GM12878 (cell line): ENCODE results near the gene UNKL. TPM values are rescaled to one million over a fixed set of nuclear protein-coding genes. Genes with fewer than 3 reads are reported as not detected.

Experiments used
- ATAC-seq: fragments of 200-7000 bp; cut with Tn5 transposase; 3 replicates; pipeline ENCODE4 v1.9.1; 2020; ENCODE audit warnings: mild to moderate bottlenecking, moderate library complexity
- BruUV-seq: library from RNA; stranded (reverse); fragments of 400-500 nt; replicated peaks from 2 replicates; lab custom pipeline; 2021; lab: Mats Ljungman, UMichigan
- CTCF ChIA-PET: fragments of 300-600 bp; sonication (Branson Sonifier 250); formaldehyde crosslinking; extraction: SDS; loops from one replicate; lab custom pipeline; 2021; ENCODE audit warnings: inconsistent platforms; lab: Yijun Ruan, JAX
- POLR2A ChIA-PET: fragments of 350-600 bp; formaldehyde crosslinking; extraction: SDS; loops from one replicate; lab custom pipeline; 2021; ENCODE audit warnings: inconsistent platforms; lab: Charles Lee
- RAD21 ChIA-PET: fragments of 300-600 bp; sonication (Branson Sonifier 250); formaldehyde crosslinking; loops from one replicate; lab custom pipeline; 2023; ENCODE audit warnings: antibody characterized with exemption; ENCODE audit not compliant: unreplicated experiment; lab: Charles Lee
- SMC1A ChIA-PET: fragments of 300-600 bp; sonication (Branson Sonifier 250); formaldehyde crosslinking; loops from one replicate; lab custom pipeline; 2023; ENCODE audit not compliant: unreplicated experiment, uncharacterized antibody; lab: Charles Lee
- DNase-seq: peaks from one replicate; pipeline ENCODE4 v3.0.0-alpha.2; 2011; ENCODE audit warnings: low read depth, low spot score
- FAIRE-seq: peaks from 3 replicates; lab custom pipeline; 2011; peaks lifted over from hg19 to GRCh38; lab: Jason Lieb, UNC
- H2AFZ ChIP-seq: 2 replicates; pipeline ENCODE4 v1.6.0; 2011; ENCODE audit warnings: low read depth, low read length, control low read depth; ENCODE audit not compliant: control insufficient read depth
- H3K27ac ChIP-seq: 2 replicates; pipeline ENCODE4 v1.5.1; 2011; ENCODE audit warnings: control low read depth; ENCODE audit not compliant: control insufficient read depth, insufficient read depth
- H3K27me3 ChIP-seq, 2 experiments: replicated peaks in 1 of 2; 2 replicates each; pipeline versions ENCODE4 v1.6.0 to v1.6.1; 2011; ENCODE audit warnings: low read length in 1 of 2; ENCODE audit not compliant: control insufficient read depth in 2 of 2, insufficient read depth in 2 of 2
- H3K36me3 ChIP-seq, 2 experiments: 2 replicates each; pipeline ENCODE4 v1.5.1; 2011; ENCODE audit warnings: low read length in 1 of 2; ENCODE audit not compliant: control insufficient read depth in 2 of 2, insufficient read depth in 2 of 2
- H3K4me1 ChIP-seq: 2 replicates; pipeline ENCODE4 v1.6.1; 2011; ENCODE audit warnings: mild to moderate bottlenecking, low read length, moderate library complexity, mixed read lengths; ENCODE audit not compliant: control insufficient read depth, insufficient read depth
- H3K4me2 ChIP-seq: 2 replicates; pipeline ENCODE4 v1.6.0; 2011; ENCODE audit warnings: control low read depth; ENCODE audit not compliant: control insufficient read depth, insufficient read depth
- H3K4me3 ChIP-seq: fragments of 200-600 bp; sonication (generic); 2 replicates; pipeline ENCODE4 v1.5.1; 2016
- H3K79me2 ChIP-seq: 2 replicates; pipeline ENCODE4 v1.6.0; 2011; ENCODE audit warnings: low read length; ENCODE audit not compliant: control insufficient read depth, insufficient read depth
- H3K9ac ChIP-seq: 2 replicates; pipeline ENCODE4 v1.8.0; 2011; ENCODE audit warnings: low read length, control low read depth, mixed read lengths; ENCODE audit not compliant: control insufficient read depth, insufficient read depth
- H3K9me3 ChIP-seq: replicated peaks from 3 replicates; pipeline ENCODE4 v1.5.1; 2011; ENCODE audit warnings: mild to moderate bottlenecking, low read length; ENCODE audit not compliant: control insufficient read depth, insufficient read depth
- H4K20me1 ChIP-seq: 2 replicates; pipeline ENCODE4 v1.6.0; 2011; ENCODE audit not compliant: control insufficient read depth, insufficient read depth
- ASH2L ChIP-seq: fragments of 300-600, 200-600 bp; sonication (generic); IDR thresholded peaks from 2 replicates; pipeline ENCODE4 v1.6.1; 2017; ENCODE audit warnings: low read depth, mild to moderate bottlenecking, borderline replicate concordance
- ATF7 ChIP-seq: fragments of 450-650 bp; IDR thresholded peaks from 2 replicates; pipeline ENCODE4 v1.6.1; 2016; ENCODE audit warnings: low read depth, mild to moderate bottlenecking
- BACH1 ChIP-seq: fragments of 450-650 bp; IDR thresholded peaks from 2 replicates; pipeline ENCODE4 v1.6.1; 2017; ENCODE audit warnings: mild to moderate bottlenecking, borderline replicate concordance
- EP300 ChIP-seq, 2 experiments: fragments of 150-350 bp in 1 of 2; IDR thresholded peaks; 2 replicates each; pipeline ENCODE4 v1.6.1; 2011 to 2012; ENCODE audit warnings: low read depth in 2 of 2, low read length in 2 of 2, borderline replicate concordance in 1 of 2, improper control_type of control experiment in 1 of 2, inconsistent platforms in 1 of 2; ENCODE audit not compliant: control insufficient read depth in 1 of 2
- ETV6 ChIP-seq, 2 experiments: fragments of 450-650 bp in 1 of 2; IDR thresholded peaks in 1 of 2; conservative IDR thresholded peaks in 1 of 2; 2 replicates each; pipeline ENCODE4 v1.6.1; 2014; ENCODE audit warnings: antibody characterized with exemption in 1 of 2, borderline replicate concordance in 1 of 2, low read depth in 1 of 2, mild to moderate bottlenecking in 1 of 2, moderate library complexity in 1 of 2
- FOS ChIP-seq: IDR thresholded peaks from 3 replicates; pipeline ENCODE4 v1.6.1; 2011; ENCODE audit warnings: borderline replicate concordance; ENCODE audit not compliant: insufficient read length; ENCODE audit errors: extremely low read depth
- FOXK2 ChIP-seq: fragments of 450-650 bp; IDR thresholded peaks from 2 replicates; pipeline ENCODE4 v1.6.1; 2017; ENCODE audit warnings: mild to moderate bottlenecking, moderate library complexity
- NKRF ChIP-seq: fragments of 450-650 bp; conservative IDR thresholded peaks from 2 replicates; pipeline ENCODE4 v1.6.1; 2017; ENCODE audit warnings: mild to moderate bottlenecking, moderate library complexity
- POLR2A ChIP-seq: IDR thresholded peaks from 2 replicates; pipeline ENCODE4 v1.6.1; 2011; ENCODE audit warnings: low read depth, mild to moderate bottlenecking, low read length
- POLR2AphosphoS2 ChIP-seq: IDR thresholded peaks from 2 replicates; pipeline ENCODE4 v1.6.1; 2011; ENCODE audit warnings: low read depth, mild to moderate bottlenecking, low read length, improper control_type of control experiment, moderate library complexity
- RB1 ChIP-seq: fragments of 450-650 bp; formaldehyde crosslinking; IDR thresholded peaks from 2 replicates; pipeline ENCODE4 v1.6.1; 2017; ENCODE audit warnings: mild to moderate bottlenecking, borderline replicate concordance
- TAF1 ChIP-seq: IDR thresholded peaks from 2 replicates; pipeline ENCODE4 v1.6.1; 2011; ENCODE audit warnings: mild to moderate bottlenecking, low read depth, low read length, borderline replicate concordance
- TCF3 ChIP-seq: IDR thresholded peaks from 2 replicates; pipeline ENCODE4 v1.6.1; 2012; ENCODE audit warnings: low read depth, mild to moderate bottlenecking, low read length, borderline replicate concordance; ENCODE audit not compliant: insufficient read depth
- ZNF274 ChIP-seq: IDR thresholded peaks from one replicate; pipeline ENCODE4 v1.8.0; 2011; ENCODE audit not compliant: insufficient read length, insufficient read depth
- WGBS: methylation state at CpG from one replicate; pipeline ENCODE4 v1.1.6; 2016; ENCODE audit warnings: low lambda C conversion rate; ENCODE audit not compliant: insufficient replicate concordance, insufficient coverage; ENCODE audit errors: missing lambda C conversion rate; 5-methylcytosine and 5-hydroxymethylcytosine counted together
- in situ Hi-C: fragments of 300-500 bp; cut with MboI; formaldehyde crosslinking; loops from 9 replicates; pipeline ENCODE4 v1.14.3; 2018; ENCODE audit warnings: mixed read lengths
- intact Hi-C: fragments of 100-400 bp; cut with micrococcal nuclease; formaldehyde crosslinking; loops from one replicate; pipeline ENCODE4 v1.14.2; 2022; ENCODE audit not compliant: unreplicated experiment
- polyA plus RNA-seq, 11 experiments: library from polyadenylated mRNA; depleted of rRNA in 4 of 11; unstranded in 6 of 11; stranded (reverse) in 5 of 11; fragments of >200 nt; fragmentation: Nextera tagmentation in 4 of 11; fragmentation: Illumina TruSeq in 1 of 11; extraction: Ambion mirVana in 4 of 11; extraction: Trizol in 1 of 11; gene quantifications; 1 replicate in 1 of 11; 2 replicates in 10 of 11; pipeline versions ENCODE4 v1.2.1 to v1.2.3, GENCODE V29; 2011 to 2016; ENCODE audit warnings: inconsistent platforms in 2 of 11, missing spikeins in 2 of 11, low read depth in 1 of 11
- total RNA-seq, 4 experiments: library from RNA; depleted of rRNA in 3 of 4; stranded (reverse); fragments of >200 nt in 3 of 4; fragmentation: Illumina TruSeq in 1 of 4; extraction: Trizol in 1 of 4; gene quantifications; 2 replicates each; pipeline versions ENCODE4 v1.2.1 to v1.2.3, GENCODE V29; 2013 to 2021

UNKL gene
- total and polyA plus RNA-seq, 10 of the 15 experiments (the other 5 are each of a cell fraction or from before 2014, with no cell fraction given) = 0.40 to 21.6 (median 9.1) TPM

- 95% methylated on average over 34 of the region's 34 CpGs for WGBS
- Histone ChIP-seq H3K79me2 (no peaks in the 10 kb centered on the region), H3K4me2 (no peak overlapping the region), H4K20me1 (no peaks in the 10 kb centered on the region), H3K4me3 (no peak overlapping the region), H3K27ac (no peak overlapping the region), H3K9me3 (no peaks in the 10 kb centered on the region), H3K9ac (no peak overlapping the region), H2AFZ (no peak overlapping the region), H3K36me3 (no peaks in the 10 kb centered on the region; a peak in 3 of 4 replicates), H3K27me3 (no peaks in the 10 kb centered on the region), H3K4me1 (no peaks in the 10 kb centered on the region)
- ATAC-seq (no peak), DNase-seq (no peak), FAIRE-seq (no peak)
- no TSS peak for BruUV-seq
- no peak for TF ChIP-seq NKRF
- no peak for TF ChIP-seq EP300 (IDR thresholded peaks at IDR 0.05; ENCODE audit: borderline replicate concordance in 1 of 2, control insufficient read depth in 1 of 2, low read depth in 2 of 2, low read length in 2 of 2)
- TF ChIP-seq BACH1 = no peak
- no peak for TF ChIP-seq ATF7
- no peak for TF ChIP-seq FOS
- no peak for TF ChIP-seq ZNF274
- no peak for TF ChIP-seq RB1
- TF ChIP-seq ASH2L = no peak
- TF ChIP-seq POLR2A = no peak
- no peak for TF ChIP-seq POLR2AphosphoS2
- no peak for TF ChIP-seq TCF3
- no peak for TF ChIP-seq FOXK2
- no peak for TF ChIP-seq ETV6 (conservative IDR thresholded peaks at IDR 0.05 in 1 of 2, IDR thresholded peaks at IDR 0.05 in 1 of 2; ENCODE audit: borderline replicate concordance in 1 of 2, low read depth in 1 of 2)
- TF ChIP-seq TAF1 = no peak
- RAD21 ChIA-PET = no interaction called here
- POLR2A ChIA-PET = no interaction called here
- SMC1A ChIA-PET = no interaction called here
- CTCF ChIA-PET = no interaction called here
- in situ Hi-C loops = no loop called here
- intact Hi-C loops = no loop called here
These were observed 37.3 kb upstream of the UNKL start for GRCh38 chr16:1451702-1452392.
